Mesenchymal stem cell (in vitro differentiated cells and primary cell): ENCODE measurements around the gene SCYGR7.

Experiments used
- DNase-seq: peaks from one replicate; pipeline ENCODE4 v3.0.0-alpha.2; 2013
- H2AFZ ChIP-seq: one replicate; pipeline ENCODE4 v1.6.1; 2013; ENCODE audit warnings: low read depth, mild to moderate bottlenecking, control low read depth, inconsistent platforms, low read length, moderate library complexity
- H2AK5ac ChIP-seq: 2 replicates; pipeline ENCODE4 v1.6.1; 2013; ENCODE audit warnings: low read length, moderate library complexity, mild to moderate bottlenecking, inconsistent platforms; ENCODE audit not compliant: severe bottlenecking
- H2BK120ac ChIP-seq: one replicate; pipeline ENCODE4 v1.6.1; 2013; ENCODE audit warnings: low read depth, mild to moderate bottlenecking, inconsistent platforms, low read length, moderate library complexity
- H2BK12ac ChIP-seq, 2 experiments: one replicate each; pipeline ENCODE4 v1.6.1; 2013; ENCODE audit warnings: inconsistent platforms in 2 of 2, low read length in 2 of 2, mild to moderate bottlenecking in 2 of 2, moderate library complexity in 2 of 2, control low read depth in 1 of 2
- H2BK15ac ChIP-seq: one replicate; pipeline ENCODE4 v1.6.1; 2013; ENCODE audit warnings: mild to moderate bottlenecking, low read depth, inconsistent platforms; ENCODE audit not compliant: poor library complexity, severe bottlenecking
- H2BK5ac ChIP-seq: 2 replicates; pipeline ENCODE4 v1.6.1; 2013; ENCODE audit warnings: low read depth, mild to moderate bottlenecking, low read length, control low read depth, inconsistent platforms; ENCODE audit not compliant: poor library complexity, severe bottlenecking
- H3K14ac ChIP-seq, 2 experiments: one replicate each; pipeline ENCODE4 v1.6.1; 2013; ENCODE audit warnings: inconsistent platforms in 2 of 2, low read length in 2 of 2, control low read depth in 1 of 2, mild to moderate bottlenecking in 1 of 2, moderate library complexity in 1 of 2
- H3K18ac ChIP-seq, 2 experiments: one replicate each; pipeline ENCODE4 v1.6.1; 2013; ENCODE audit warnings: inconsistent platforms in 2 of 2, low read length in 2 of 2, control low read depth in 1 of 2, low read depth in 1 of 2, mild to moderate bottlenecking in 1 of 2
- H3K23ac ChIP-seq, 2 experiments: one replicate each; pipeline ENCODE4 v1.6.1; 2013; ENCODE audit warnings: inconsistent platforms in 2 of 2, low read length in 2 of 2, mild to moderate bottlenecking in 2 of 2, moderate library complexity in 2 of 2, control low read depth in 1 of 2
- H3K27ac ChIP-seq: 2 replicates; pipeline ENCODE4 v1.5.1; 2013; ENCODE audit warnings: mild to moderate bottlenecking, moderate library complexity, low read length, control low read depth, inconsistent platforms; ENCODE audit not compliant: poor library complexity, severe bottlenecking
- H3K27me3 ChIP-seq, 2 experiments: 2 replicates each; pipeline versions ENCODE4 v1.6.1 to v1.7.0; 2013; ENCODE audit warnings: low read length in 2 of 2, mild to moderate bottlenecking in 2 of 2, moderate library complexity in 2 of 2, control low read depth in 1 of 2, inconsistent platforms in 1 of 2; ENCODE audit not compliant: control insufficient read depth in 1 of 2, insufficient read depth in 1 of 2
- H3K36me3 ChIP-seq, 2 experiments: 2 replicates each; pipeline versions ENCODE4 v1.6.1 to v1.7.0; 2013; ENCODE audit warnings: low read length in 2 of 2, control low read depth in 1 of 2, inconsistent platforms in 1 of 2, low read depth in 1 of 2, mild to moderate bottlenecking in 1 of 2; ENCODE audit not compliant: insufficient read depth in 2 of 2, control insufficient read depth in 1 of 2
- H3K4ac ChIP-seq, 2 experiments: one replicate each; pipeline ENCODE4 v1.6.1; 2013; ENCODE audit warnings: inconsistent platforms in 2 of 2, low read length in 2 of 2, mild to moderate bottlenecking in 2 of 2, moderate library complexity in 2 of 2, control low read depth in 1 of 2, low read depth in 1 of 2
- H3K4me1 ChIP-seq: 2 replicates; pipeline ENCODE4 v1.6.1; 2013; ENCODE audit warnings: low read depth, low read length, control low read depth; ENCODE audit not compliant: control insufficient read depth, insufficient read depth
- H3K4me2 ChIP-seq: 2 replicates; pipeline ENCODE4 v1.6.1; 2013; ENCODE audit warnings: low read length, mild to moderate bottlenecking, inconsistent platforms; ENCODE audit not compliant: poor library complexity, severe bottlenecking
- H3K4me3 ChIP-seq, 2 experiments: 2 replicates each; pipeline versions ENCODE4 v1.5.1 to v1.7.0; 2013; ENCODE audit warnings: low read length in 2 of 2, mild to moderate bottlenecking in 2 of 2, control low read depth in 1 of 2, low read depth in 1 of 2; ENCODE audit not compliant: insufficient read depth in 1 of 2
- H3K79me1 ChIP-seq: replicated peaks from 2 replicates; pipeline ENCODE4 v1.6.1; 2013; ENCODE audit warnings: mild to moderate bottlenecking, control low read depth, low read length, inconsistent platforms; ENCODE audit not compliant: poor library complexity, severe bottlenecking
- H3K9ac ChIP-seq: 2 replicates; pipeline ENCODE4 v1.7.0; 2013; ENCODE audit warnings: mild to moderate bottlenecking, low read length, moderate library complexity
- H3K9me3 ChIP-seq: 2 replicates; pipeline ENCODE4 v1.7.0; 2013; ENCODE audit warnings: mild to moderate bottlenecking, low read length; ENCODE audit not compliant: control insufficient read depth
- H4K8ac ChIP-seq: one replicate; pipeline ENCODE4 v1.6.1; 2013; ENCODE audit warnings: inconsistent platforms, mild to moderate bottlenecking, low read length, moderate library complexity
- H4K91ac ChIP-seq: one replicate; pipeline ENCODE4 v1.6.1; 2013; ENCODE audit warnings: mild to moderate bottlenecking, low read length, inconsistent platforms
- WGBS: methylation state at CpG from one replicate; pipeline ENCODE4 v1.1.7; 2013; ENCODE audit warnings: mixed read lengths; 5-methylcytosine and 5-hydroxymethylcytosine counted together

Gene SCYGR7

DNA sequence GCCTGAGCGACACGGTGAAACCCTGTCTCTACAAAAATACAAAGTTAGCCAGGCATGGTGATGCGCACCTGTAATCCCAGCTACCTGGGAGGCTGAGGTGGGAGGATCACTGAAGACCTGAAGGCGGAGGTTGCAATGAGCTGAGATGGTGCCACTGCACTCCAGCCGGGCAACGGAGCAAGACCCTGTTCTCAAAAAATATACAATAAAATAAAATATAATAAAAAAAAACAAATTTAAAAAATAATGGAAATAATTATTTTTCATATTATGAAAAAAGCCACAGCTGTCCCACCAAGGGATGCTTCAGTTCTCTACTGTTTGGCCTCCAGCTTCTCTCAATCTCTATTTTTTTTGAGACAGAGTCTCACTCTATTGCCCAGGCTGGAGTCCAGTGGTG, 20.7 kb upstream of the SCYGR7 start:
- Histone ChIP-seq H3K18ac (no peak overlapping the region), H2BK5ac (no peak overlapping the region), H2BK120ac (no peak overlapping the region), H3K4me3 (no peak overlapping the region), H3K36me3 (no peaks in the 10 kb centered on the region), H3K23ac (no peak overlapping the region), H2BK15ac (no peak overlapping the region), H2AFZ (no peak overlapping the region), H3K27ac (no peak overlapping the region), H3K4ac (no peak overlapping the region), H2BK12ac (no peak overlapping the region), H3K4me2 (no peak overlapping the region), H3K9ac (no peak overlapping the region), H2AK5ac (no peak overlapping the region), H3K79me1 (no peaks in the 10 kb centered on the region), H3K9me3 (no peaks in the 10 kb centered on the region), H3K14ac (no peak overlapping the region), H3K27me3 (no peaks in the 10 kb centered on the region), H4K91ac (no peak overlapping the region), H3K4me1 (peaks cover 3% of the 10 kb centered on the region), H4K8ac (no peak overlapping the region)
- DNase-seq: no peak
- WGBS: 88% methylated on average over 4 of the region's 6 CpGs

GRCh38 chr2:227710986-227711385, 17.1 kb upstream of the SCYGR7 start:
- Histone ChIP-seq H3K36me3 (no peaks in the 10 kb centered on the region), H2BK5ac (no peak overlapping the region), H3K4me3 (no peak overlapping the region), H3K9ac (no peak overlapping the region), H3K79me1 (no peaks in the 10 kb centered on the region), H3K9me3 (no peaks in the 10 kb centered on the region), H3K4ac (no peak overlapping the region), H3K14ac (no peak overlapping the region), H3K4me1 (no peaks in the 10 kb centered on the region), H2AK5ac (no peak overlapping the region), H2BK12ac (no peak overlapping the region), H3K23ac (no peak overlapping the region), H2BK120ac (no peak overlapping the region), H3K18ac (no peak overlapping the region), H4K91ac (no peak overlapping the region), H3K27me3 (no peaks in the 10 kb centered on the region), H2AFZ (no peak overlapping the region), H4K8ac (no peak overlapping the region), H2BK15ac (no peak overlapping the region), H3K4me2 (no peak overlapping the region), H3K27ac (no peak overlapping the region)
- WGBS: 96% methylated on average over 3 of the region's 7 CpGs
- DNase-seq: no peak

DNA sequence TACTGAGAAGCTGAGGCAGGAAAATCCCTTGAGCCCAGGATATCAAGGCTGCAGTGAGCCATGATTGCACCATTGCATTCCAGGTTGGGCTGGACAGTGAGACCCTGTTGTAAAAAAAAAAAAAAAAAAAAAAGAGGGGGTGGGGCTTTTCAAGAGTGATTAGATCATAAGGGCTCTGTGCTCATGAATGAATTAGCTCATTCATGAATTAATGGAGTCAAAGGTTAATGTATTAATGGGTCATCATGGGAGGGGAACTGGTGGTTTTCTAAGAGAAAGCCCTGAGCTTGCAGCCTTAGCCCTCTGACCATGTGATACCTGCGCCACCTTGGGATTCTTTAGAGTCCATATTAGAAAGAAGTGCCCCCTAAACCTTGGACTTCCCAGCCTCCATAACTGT, 14.8 kb upstream of the SCYGR7 start:
- WGBS: 90% methylated on average over 1 of the region's 1 CpG

GRCh38 chr2:227716501-227716900, 11.6 kb upstream of the SCYGR7 start:
- Histone ChIP-seq H2BK15ac (no peak overlapping the region), H4K8ac (no peak overlapping the region), H2AFZ (no peak overlapping the region), H3K36me3 (no peaks in the 10 kb centered on the region), H3K27ac (no peak overlapping the region), H3K14ac (no peak overlapping the region), H4K91ac (no peak overlapping the region), H2BK12ac (no peak overlapping the region), H3K4me2 (no peak overlapping the region), H3K4me3 (no peak overlapping the region), H3K23ac (no peak overlapping the region), H2BK5ac (no peak overlapping the region), H3K18ac (no peak overlapping the region), H2BK120ac (no peak overlapping the region), H3K9ac (no peak overlapping the region), H3K9me3 (no peaks in the 10 kb centered on the region), H3K4me1 (peaks cover 4% of the 10 kb centered on the region), H3K27me3 (no peaks in the 10 kb centered on the region), H3K4ac (no peak overlapping the region), H3K79me1 (no peaks in the 10 kb centered on the region), H2AK5ac (no peak overlapping the region)
- DNase-seq: no peak
- 100% methylated on average over 1 of the region's 2 CpGs for WGBS

More for the DNA sequence above, 14.8 kb upstream of the SCYGR7 start:
- Histone ChIP-seq H3K9me3 (no peaks in the 10 kb centered on the region), H3K36me3 (no peaks in the 10 kb centered on the region), H3K9ac (no peak overlapping the region), H2BK15ac (no peak overlapping the region), H3K23ac (no peak overlapping the region), H4K8ac (no peak overlapping the region), H3K4me2 (no peak overlapping the region), H3K79me1 (no peaks in the 10 kb centered on the region), H3K27me3 (no peaks in the 10 kb centered on the region), H3K14ac (no peak overlapping the region), H3K27ac (no peak overlapping the region), H3K4me1 (peaks cover 4% of the 10 kb centered on the region), H3K18ac (no peak overlapping the region), H2BK12ac (no peak overlapping the region), H3K4ac (no peak overlapping the region), H2BK120ac (no peak overlapping the region), H2AK5ac (no peak overlapping the region), H2BK5ac (no peak overlapping the region), H3K4me3 (no peak overlapping the region), H4K91ac (no peak overlapping the region), H2AFZ (no peak overlapping the region)
- no peak for DNase-seq
